ENCODE results near the gene LYZL1.

DNA sequence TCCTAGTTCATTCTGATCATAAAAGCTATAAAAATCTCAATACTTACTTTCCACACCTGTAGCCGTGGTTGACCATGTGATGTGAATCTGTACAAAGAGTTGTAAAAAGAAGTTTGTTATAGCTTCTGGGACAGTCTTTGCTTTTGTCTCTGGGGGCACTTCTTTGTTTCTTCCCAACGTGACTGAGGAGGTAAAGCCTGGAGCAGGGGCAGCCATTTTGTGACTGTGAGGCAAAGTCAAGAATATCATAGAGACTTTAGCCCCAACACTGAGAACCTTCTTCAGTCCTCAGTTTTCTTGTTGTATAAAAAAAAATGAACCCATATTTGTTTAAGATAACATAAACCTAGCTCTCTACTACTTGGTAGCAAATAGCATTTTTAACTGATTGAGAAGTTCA lies 29.4 kb upstream of the LYZL1 start:
- TF ChIP-seq EZH2 (IDR thresholded peaks at IDR 0.05; ENCODE audit: insufficient read depth, poor library complexity, severe bottlenecking) (no peak), EZH2phosphoT487 (IDR thresholded peaks at IDR 0.05; ENCODE audit: insufficient read depth, low read depth) (no peak)
